IPS-NIHi7 (cell line): ENCODE data around the gene PCSK7.

Experiments used
- DNase-seq: peaks from one replicate; pipeline ENCODE4 v3.0.0; 2012; ENCODE audit warnings: mixed read lengths; ENCODE audit errors: extremely low spot score

The PCSK7 gene

DNA sequence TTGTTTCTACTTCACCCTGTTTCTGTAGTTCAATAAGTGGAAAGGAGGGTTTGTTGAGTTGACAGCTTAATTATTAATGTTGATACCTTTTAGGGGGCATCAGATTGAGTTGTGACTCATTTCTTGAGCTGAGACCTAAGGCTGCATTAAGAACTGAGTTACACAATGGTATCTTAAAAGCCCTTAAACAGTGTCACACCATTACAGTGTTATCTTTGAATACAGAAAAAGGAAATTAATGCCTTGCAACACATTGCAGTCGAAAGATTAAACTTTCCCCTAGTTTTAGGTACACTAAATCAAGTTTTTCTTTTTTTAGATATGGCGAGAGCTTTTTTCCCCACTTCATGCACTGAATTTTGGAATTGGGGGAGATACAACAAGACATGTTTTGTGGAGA lies 71.0 kb downstream of the PCSK7 start:
- DNase-seq, result no peak

DNA sequence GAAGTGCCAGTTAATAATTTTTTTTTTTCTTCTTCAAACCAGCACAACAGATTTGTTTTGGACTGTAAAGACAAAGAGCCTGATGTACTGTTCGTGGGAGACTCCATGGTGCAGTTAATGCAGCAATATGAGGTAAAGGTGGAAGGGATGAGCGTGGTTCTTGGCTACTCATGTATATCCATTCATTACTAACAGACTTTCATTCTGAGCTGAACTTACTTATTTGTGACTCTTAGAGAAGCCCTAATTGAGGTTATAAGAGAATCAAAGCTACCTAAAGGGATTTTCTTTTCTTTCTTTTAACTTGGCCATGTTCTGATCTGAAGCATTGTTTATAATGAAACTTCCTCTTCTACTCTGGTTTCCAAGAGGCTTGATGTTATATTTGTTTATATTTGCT lies 72.0 kb downstream of the PCSK7 start:
- DNase-seq, result no peak

DNA sequence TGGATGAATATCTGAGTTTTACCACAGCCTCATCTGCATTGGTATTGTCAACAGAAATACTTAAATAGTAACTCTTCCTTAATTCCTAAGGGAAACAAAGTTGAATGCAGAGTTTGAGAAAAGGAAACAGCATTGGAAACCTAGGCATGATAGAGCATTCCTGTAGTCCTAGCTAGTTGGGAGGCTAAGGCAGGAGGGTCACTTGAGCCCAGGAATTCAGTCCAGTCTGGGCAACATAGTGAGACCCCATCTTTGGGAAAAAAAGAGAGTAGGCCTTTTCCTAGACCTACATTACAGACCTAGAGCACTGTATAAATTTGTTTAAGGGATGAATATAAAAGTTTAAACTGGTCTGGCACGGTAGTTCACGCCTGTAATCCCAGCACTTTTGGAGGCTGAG lies 74.4 kb downstream of the PCSK7 start:
- DNase-seq, result no peak

DNA sequence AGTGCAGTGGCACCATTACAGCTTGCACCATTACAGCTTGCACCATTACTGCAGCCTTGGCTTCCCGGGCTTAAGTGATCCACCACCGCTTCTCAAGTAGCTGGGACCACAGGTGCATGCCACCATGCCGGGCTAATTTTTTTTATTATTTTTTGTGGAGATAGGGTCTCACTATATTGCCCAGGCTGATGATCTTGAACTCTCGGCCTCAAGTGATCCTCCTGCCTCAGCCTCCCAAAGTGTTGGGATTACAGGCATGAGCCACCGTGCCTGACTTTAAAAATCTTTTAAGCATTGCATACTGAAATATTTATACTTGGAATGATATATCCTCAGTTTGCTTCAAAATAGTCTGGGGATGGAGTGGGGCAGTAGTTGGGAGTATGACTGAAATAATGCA lies 77.4 kb downstream of the PCSK7 start:
- DNase-seq, result no peak
